Endothelial cell of umbilical vein (primary cell): Measurements from ENCODE around the gene TAB3. TPM values are rescaled to one million over a fixed set of nuclear protein-coding genes. Genes with fewer than 3 reads are reported as not detected.

Source experiments
- BruUV-seq: library from RNA; stranded (reverse); fragments of 400-500 nt; replicated peaks from 2 replicates; lab custom pipeline; 2021; lab: Mats Ljungman, UMichigan
- CTCF ChIA-PET: fragments of 300-600, 350-600 bp; sonication (Branson Sonifier 250); formaldehyde crosslinking; loops from one replicate; lab custom pipeline; 2021; ENCODE audit warnings: antibody characterized with exemption, inconsistent platforms; lab: Charles Lee
- POLR2A ChIA-PET: fragments of 300-600, 350-600 bp; sonication (Branson Sonifier 250); formaldehyde crosslinking; loops from one replicate; lab custom pipeline; 2021; ENCODE audit warnings: antibody characterized with exemption, inconsistent platforms; lab: Charles Lee
- DNase-seq: peaks from one replicate; pipeline ENCODE4 v3.0.0-alpha.2; 2011; ENCODE audit warnings: low read depth, low spot score
- FAIRE-seq: peaks from 2 replicates; lab custom pipeline; 2011; peaks lifted over from hg19 to GRCh38; lab: Jason Lieb, UNC
- H2AFZ ChIP-seq: 2 replicates; pipeline ENCODE4 v1.6.0; 2012; ENCODE audit warnings: low read depth, low read length, control low read depth, inconsistent platforms
- H3K27ac ChIP-seq: 2 replicates; pipeline ENCODE4 v1.5.1; 2011; ENCODE audit warnings: low read depth, mild to moderate bottlenecking, control low read depth, low read length, moderate library complexity; ENCODE audit not compliant: insufficient read depth
- H3K27me3 ChIP-seq, 2 experiments: 2 replicates each; pipeline versions ENCODE4 v1.6.0 to v1.6.1; 2011; ENCODE audit warnings: low read length in 2 of 2, mixed read lengths in 1 of 2; ENCODE audit not compliant: control insufficient read depth in 2 of 2, insufficient read depth in 2 of 2
- H3K36me3 ChIP-seq, 2 experiments: 2 replicates in 1 of 2; 3 replicates in 1 of 2; pipeline ENCODE4 v1.5.1; 2011; ENCODE audit warnings: low read length in 2 of 2, mild to moderate bottlenecking in 1 of 2, moderate library complexity in 1 of 2; ENCODE audit not compliant: control insufficient read depth in 2 of 2, insufficient read depth in 2 of 2; ENCODE audit errors: extremely low read depth in 1 of 2
- H3K4me1 ChIP-seq: 3 replicates; pipeline ENCODE4 v1.5.1; 2011; ENCODE audit warnings: mild to moderate bottlenecking, low read length; ENCODE audit not compliant: control insufficient read depth, insufficient read depth; ENCODE audit errors: extremely low read depth
- H3K4me2 ChIP-seq: 2 replicates; pipeline ENCODE4 v1.6.1; 2011; ENCODE audit warnings: low read length, control low read depth, mixed read lengths; ENCODE audit not compliant: insufficient read depth
- H3K4me3 ChIP-seq, 3 experiments: fragments of 200-600 bp in 1 of 3; sonication (generic), shearing (Covaris generic) in 1 of 3; replicated peaks in 1 of 3; 2 replicates each; pipeline ENCODE4 v1.5.1; 2011 to 2016; ENCODE audit warnings: control low read depth in 3 of 3, low read length in 3 of 3, mild to moderate bottlenecking in 2 of 3, inconsistent platforms in 1 of 3, low read depth in 1 of 3, moderate library complexity in 1 of 3; ENCODE audit not compliant: insufficient read depth in 1 of 3
- H3K79me2 ChIP-seq: 2 replicates; pipeline ENCODE4 v1.6.0; 2012; ENCODE audit warnings: low read length, inconsistent platforms; ENCODE audit not compliant: control insufficient read depth, insufficient read depth
- H3K9ac ChIP-seq: replicated peaks from 2 replicates; pipeline ENCODE3; 2011; ENCODE audit warnings: low read length, control low read depth; ENCODE audit not compliant: insufficient read depth; ENCODE audit errors: extremely low read depth
- H3K9me1 ChIP-seq: replicated peaks from 3 replicates; pipeline ENCODE4 v1.6.0; 2011; ENCODE audit warnings: mild to moderate bottlenecking, low read length; ENCODE audit not compliant: control insufficient read depth, insufficient read depth; ENCODE audit errors: extremely low read depth
- H3K9me3 ChIP-seq: replicated peaks from 2 replicates; pipeline ENCODE4 v1.5.1; 2012; ENCODE audit warnings: low read length, inconsistent platforms; ENCODE audit not compliant: control insufficient read depth, insufficient read depth
- H4K20me1 ChIP-seq: replicated peaks from 2 replicates; pipeline ENCODE3; 2011; ENCODE audit warnings: mild to moderate bottlenecking, low read length; ENCODE audit not compliant: control insufficient read depth, insufficient read depth; ENCODE audit errors: extremely low read depth
- FOS ChIP-seq: IDR thresholded peaks from 2 replicates; pipeline ENCODE4 v1.6.1; 2011; ENCODE audit warnings: mild to moderate bottlenecking, low read length, moderate library complexity, borderline replicate concordance; ENCODE audit not compliant: insufficient read depth
- GATA2 ChIP-seq: IDR thresholded peaks from 2 replicates; pipeline ENCODE4 v1.7.0; 2011; ENCODE audit warnings: low read depth, mild to moderate bottlenecking, moderate library complexity, mixed read lengths, low read length; ENCODE audit not compliant: insufficient read length, insufficient read depth
- POLR2A ChIP-seq: IDR thresholded peaks from 2 replicates; pipeline ENCODE4 v1.6.1; 2012; ENCODE audit warnings: low read depth, mild to moderate bottlenecking, control low read depth, low read length
- POLR2AphosphoS5 ChIP-seq: IDR thresholded peaks from 2 replicates; pipeline ENCODE4 v1.6.1; 2012; ENCODE audit warnings: low read depth, mild to moderate bottlenecking, control low read depth, low read length, moderate library complexity; ENCODE audit not compliant: insufficient read depth
- dilution Hi-C: fragments of 300-500 bp; cut with MboI; formaldehyde crosslinking; loops from one replicate; pipeline ENCODE4 v1.15.0; 2019; ENCODE audit warnings: low sequenced_read_pairs; ENCODE audit not compliant: extremely low pct_ligation_motif_present
- intact Hi-C: fragments of 100-400 bp; cut with micrococcal nuclease; formaldehyde crosslinking; loops from one replicate; pipeline ENCODE4 v1.10.0; 2022
- polyA plus RNA-seq, 4 experiments: library from polyadenylated mRNA; depleted of rRNA in 3 of 4; stranded (reverse) in 3 of 4; unstranded in 1 of 4; fragments of >200 nt; gene quantifications; 2 replicates each; pipeline versions ENCODE4 v1.2.1 to v1.2.3, GENCODE V29; 2011 to 2012; ENCODE audit warnings: missing spikeins in 1 of 4
- total RNA-seq: library from RNA; stranded (reverse); gene quantifications from 2 replicates; pipeline ENCODE4 v1.2.3, GENCODE V29; 2021
- TF ChIP-seq, protein P1 (sequence below): IDR thresholded peaks from 2 replicates; pipeline ENCODE4 v1.6.1; 2011; ENCODE audit not compliant: insufficient read depth, insufficient read length
- TF ChIP-seq, protein P2 (sequence below), 2 donors: IDR thresholded peaks; 1 replicate in 1 of 2; 2 replicates in 1 of 2; pipeline ENCODE4 v1.5.1; 2011; ENCODE audit warnings: low read length in 2 of 2, mild to moderate bottlenecking in 2 of 2, moderate library complexity in 2 of 2, control low read depth in 1 of 2, inconsistent platforms in 1 of 2, low read depth in 1 of 2; ENCODE audit not compliant: insufficient read depth in 1 of 2; ENCODE audit errors: extremely low read depth in 1 of 2

Gene TAB3
- total and polyA plus RNA-seq, 2 donors (not counting 3 experiments of a cell fraction or from before 2014, with no cell fraction given), result 11.5 to 11.7 TPM

DNA sequence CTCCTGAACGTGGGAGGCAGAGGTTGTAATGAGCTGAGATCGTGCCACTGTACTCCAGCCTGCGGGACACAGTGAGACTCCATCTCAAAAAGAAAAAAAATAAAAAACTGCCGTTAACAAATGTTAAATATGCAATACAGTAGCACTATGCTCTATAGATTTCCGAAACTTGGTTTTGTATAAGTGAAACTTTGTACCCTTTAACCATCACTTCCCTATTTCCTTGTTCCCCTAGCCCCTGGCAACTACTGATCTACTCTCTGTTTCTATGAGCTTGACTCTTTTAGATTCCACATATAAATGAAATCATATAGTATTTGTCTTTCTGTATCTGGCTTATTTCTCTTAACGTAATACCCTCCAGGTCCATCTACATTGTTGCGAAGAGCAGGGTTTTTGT, 74.1 kb downstream of the TAB3 start:
- no TSS peak for BruUV-seq

DNA sequence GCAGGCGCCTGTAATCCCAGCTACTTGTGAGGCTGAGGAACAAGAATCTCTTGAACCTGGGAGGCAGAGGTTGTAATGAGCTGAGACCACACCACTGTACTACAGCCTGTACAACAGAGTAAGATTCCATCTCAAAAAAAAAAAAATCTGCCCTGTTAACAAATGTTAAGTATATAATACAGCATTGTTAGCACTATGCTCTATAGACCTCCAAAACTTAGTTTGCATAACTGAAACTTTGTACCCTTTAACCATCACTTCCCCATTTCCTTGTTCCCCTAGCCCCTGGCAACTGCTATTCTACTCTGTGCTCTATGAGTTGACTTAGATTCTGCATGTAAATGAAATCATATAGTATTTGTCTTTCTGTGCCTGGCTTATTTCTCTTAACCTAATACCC, 76.7 kb downstream of the TAB3 start:
- dilution Hi-C loops (no loop called here), intact Hi-C loops (no loop called here)
- TF ChIP-seq, protein P1, sequence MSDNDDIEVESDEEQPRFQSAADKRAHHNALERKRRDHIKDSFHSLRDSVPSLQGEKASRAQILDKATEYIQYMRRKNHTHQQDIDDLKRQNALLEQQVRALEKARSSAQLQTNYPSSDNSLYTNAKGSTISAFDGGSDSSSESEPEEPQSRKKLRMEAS, result no peak
- TF ChIP-seq, protein P2, sequence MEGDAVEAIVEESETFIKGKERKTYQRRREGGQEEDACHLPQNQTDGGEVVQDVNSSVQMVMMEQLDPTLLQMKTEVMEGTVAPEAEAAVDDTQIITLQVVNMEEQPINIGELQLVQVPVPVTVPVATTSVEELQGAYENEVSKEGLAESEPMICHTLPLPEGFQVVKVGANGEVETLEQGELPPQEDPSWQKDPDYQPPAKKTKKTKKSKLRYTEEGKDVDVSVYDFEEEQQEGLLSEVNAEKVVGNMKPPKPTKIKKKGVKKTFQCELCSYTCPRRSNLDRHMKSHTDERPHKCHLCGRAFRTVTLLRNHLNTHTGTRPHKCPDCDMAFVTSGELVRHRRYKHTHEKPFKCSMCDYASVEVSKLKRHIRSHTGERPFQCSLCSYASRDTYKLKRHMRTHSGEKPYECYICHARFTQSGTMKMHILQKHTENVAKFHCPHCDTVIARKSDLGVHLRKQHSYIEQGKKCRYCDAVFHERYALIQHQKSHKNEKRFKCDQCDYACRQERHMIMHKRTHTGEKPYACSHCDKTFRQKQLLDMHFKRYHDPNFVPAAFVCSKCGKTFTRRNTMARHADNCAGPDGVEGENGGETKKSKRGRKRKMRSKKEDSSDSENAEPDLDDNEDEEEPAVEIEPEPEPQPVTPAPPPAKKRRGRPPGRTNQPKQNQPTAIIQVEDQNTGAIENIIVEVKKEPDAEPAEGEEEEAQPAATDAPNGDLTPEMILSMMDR (IDR thresholded peaks at IDR 0.05; ENCODE audit: extremely low read depth in 1 of 2, insufficient read depth in 1 of 2, low read depth in 1 of 2, low read length in 2 of 2), result no peak
- TF ChIP-seq FOS, result no peak
- no peak for TF ChIP-seq GATA2
- TF ChIP-seq POLR2AphosphoS5, result no peak
- TF ChIP-seq POLR2A, result no peak
- CTCF ChIA-PET, result no interaction called here
- H3K27me3 ChIP-seq, result no peaks in the 10 kb centered on the region
- H3K9ac ChIP-seq, result no peak overlapping the region
- no peaks in the 10 kb centered on the region for H3K9me1 ChIP-seq
- H3K4me1 ChIP-seq, result no peaks in the 10 kb centered on the region
- no TSS peak for BruUV-seq
- H3K4me3 ChIP-seq, result no peak overlapping the region
- no peak overlapping the region for H2AFZ ChIP-seq
- DNase-seq (no peak), FAIRE-seq (no peak)
- POLR2A ChIA-PET, result no interaction called here
- no peak overlapping the region for H3K4me2 ChIP-seq
- H4K20me1 ChIP-seq, result no peaks in the 10 kb centered on the region
- H3K9me3 ChIP-seq, result no peaks in the 10 kb centered on the region
- H3K27ac ChIP-seq, result no peak overlapping the region
- no peaks in the 10 kb centered on the region for H3K36me3 ChIP-seq
- H3K79me2 ChIP-seq, result no peaks in the 10 kb centered on the region

More for the DNA sequence above, 74.1 kb downstream of the TAB3 start:
- H3K9me3 ChIP-seq, result no peaks in the 10 kb centered on the region
- no peak overlapping the region for H3K9ac ChIP-seq
- no peak overlapping the region for H3K4me2 ChIP-seq
- ChIA-PET POLR2A (no interaction called here), CTCF (no interaction called here)
- no peaks in the 10 kb centered on the region for H3K4me1 ChIP-seq
- no peak overlapping the region for H2AFZ ChIP-seq
- FAIRE-seq, result no peak
- no peak for DNase-seq
- H4K20me1 ChIP-seq, result no peaks in the 10 kb centered on the region
- intact Hi-C loops, result no loop called here
- no peaks in the 10 kb centered on the region for H3K36me3 ChIP-seq
- TF ChIP-seq POLR2A, result no peak
- no peaks in the 10 kb centered on the region for H3K27me3 ChIP-seq
- no peaks in the 10 kb centered on the region for H3K79me2 ChIP-seq
- H3K4me3 ChIP-seq, result no peak overlapping the region
- dilution Hi-C loops, result no loop called here
- no peak overlapping the region for H3K27ac ChIP-seq
- no peaks in the 10 kb centered on the region for H3K9me1 ChIP-seq
